Neuronal stem cell (in vitro differentiated cells): ENCODE results near the gene LHX4.

Experiments used
- DNase-seq: peaks from one replicate; pipeline ENCODE4 v3.0.0-alpha.2; 2013; ENCODE audit warnings: low spot score
- H2AFZ ChIP-seq: one replicate; pipeline ENCODE4 v1.6.1; 2013; ENCODE audit warnings: mild to moderate bottlenecking, low read length, inconsistent platforms
- H2AK5ac ChIP-seq: 2 replicates; pipeline ENCODE4 v1.6.1; 2013; ENCODE audit warnings: low read depth, mild to moderate bottlenecking, inconsistent platforms, low read length, moderate library complexity, mixed read lengths
- H2BK120ac ChIP-seq: 2 replicates; pipeline ENCODE4 v1.6.1; 2013; ENCODE audit warnings: low read depth, mild to moderate bottlenecking, inconsistent platforms, low read length, moderate library complexity, mixed read lengths
- H2BK12ac ChIP-seq: one replicate; pipeline ENCODE4 v1.6.1; 2013; ENCODE audit warnings: low read length, inconsistent platforms
- H2BK15ac ChIP-seq: 2 replicates; pipeline ENCODE4 v1.6.1; 2013; ENCODE audit warnings: mild to moderate bottlenecking, low read length, inconsistent platforms, mixed read lengths
- H2BK5ac ChIP-seq: one replicate; pipeline ENCODE4 v1.6.1; 2013; ENCODE audit warnings: inconsistent platforms, mild to moderate bottlenecking, low read length, moderate library complexity
- H3K14ac ChIP-seq: one replicate; pipeline ENCODE4 v1.6.1; 2013; ENCODE audit warnings: low read length, inconsistent platforms
- H3K18ac ChIP-seq: 2 replicates; pipeline ENCODE4 v1.6.1; 2013; ENCODE audit warnings: low read length, inconsistent platforms
- H3K23ac ChIP-seq: 2 replicates; pipeline ENCODE4 v1.6.1; 2013; ENCODE audit warnings: low read depth, mild to moderate bottlenecking, mixed read lengths, low read length, inconsistent platforms; ENCODE audit not compliant: poor library complexity
- H3K27ac ChIP-seq: replicated peaks from 3 replicates; pipeline ENCODE4 v1.5.1; 2013; ENCODE audit warnings: low read length, inconsistent platforms
- H3K27me3 ChIP-seq, 3 experiments: 2 replicates each; pipeline ENCODE4 v1.6.1; 2013; ENCODE audit warnings: low read length in 3 of 3, mild to moderate bottlenecking in 2 of 3, inconsistent platforms in 1 of 3, low read depth in 1 of 3, mixed read lengths in 1 of 3, moderate library complexity in 1 of 3; ENCODE audit not compliant: control insufficient read depth in 3 of 3, insufficient read depth in 3 of 3
- H3K36me3 ChIP-seq, 2 donors: replicated peaks in 1 of 2; 2 replicates each; pipeline ENCODE4 v1.6.1; 2013; ENCODE audit warnings: low read length in 2 of 2; ENCODE audit not compliant: control insufficient read depth in 2 of 2, insufficient read depth in 2 of 2
- H3K4ac ChIP-seq: 2 replicates; pipeline ENCODE4 v1.6.1; 2013; ENCODE audit warnings: inconsistent platforms, mild to moderate bottlenecking, low read length, moderate library complexity
- H3K4me1 ChIP-seq, 2 donors: 1 replicate in 1 of 2; 2 replicates in 1 of 2; pipeline ENCODE4 v1.6.1; 2013; ENCODE audit warnings: low read length in 2 of 2, low read depth in 1 of 2; ENCODE audit not compliant: control insufficient read depth in 2 of 2, insufficient read depth in 1 of 2
- H3K4me2 ChIP-seq: one replicate; pipeline ENCODE4 v1.6.1; 2013; ENCODE audit warnings: mild to moderate bottlenecking, low read length, inconsistent platforms; ENCODE audit not compliant: insufficient read depth, poor library complexity, severe bottlenecking
- H3K4me3 ChIP-seq, 2 donors: 2 replicates each; pipeline ENCODE4 v1.5.1; 2013; ENCODE audit warnings: low read length in 2 of 2, mild to moderate bottlenecking in 2 of 2, inconsistent platforms in 1 of 2, moderate library complexity in 1 of 2
- H3K79me1 ChIP-seq: one replicate; pipeline ENCODE4 v1.6.1; 2013; ENCODE audit warnings: low read depth, mild to moderate bottlenecking, inconsistent platforms, low read length, moderate library complexity
- H3K9ac ChIP-seq: one replicate; pipeline ENCODE4 v1.6.1; 2013; ENCODE audit warnings: mild to moderate bottlenecking, low read depth, low read length, inconsistent platforms; ENCODE audit not compliant: poor library complexity
- H3K9me3 ChIP-seq, 2 donors: replicated peaks in 1 of 2; 2 replicates each; pipeline versions ENCODE3 to v1.6.1; 2013; ENCODE audit warnings: low read length in 2 of 2, mild to moderate bottlenecking in 2 of 2, inconsistent platforms in 1 of 2, low read depth in 1 of 2, mixed read lengths in 1 of 2, moderate library complexity in 1 of 2; ENCODE audit not compliant: control insufficient read depth in 2 of 2, insufficient read depth in 1 of 2
- H4K8ac ChIP-seq: one replicate; pipeline ENCODE4 v1.6.1; 2013; ENCODE audit warnings: low read depth, mild to moderate bottlenecking, inconsistent platforms, low read length, moderate library complexity
- H4K91ac ChIP-seq: one replicate; pipeline ENCODE4 v1.6.1; 2013; ENCODE audit warnings: low read length, low read depth, mild to moderate bottlenecking, inconsistent platforms; ENCODE audit not compliant: poor library complexity
- WGBS, 2 donors: extraction: QIAGEN DNeasy Blood & Tissue Kit; methylation state at CpG; one replicate each; pipeline ENCODE4 v1.1.7; 2013; ENCODE audit warnings: missing lambda C conversion rate in 2 of 2, mixed read lengths in 1 of 2; ENCODE audit not compliant: insufficient read length in 2 of 2, insufficient replicate concordance in 1 of 2; ENCODE audit errors: extremely low coverage in 2 of 2; 5-methylcytosine and 5-hydroxymethylcytosine counted together

The LHX4 gene

DNA sequence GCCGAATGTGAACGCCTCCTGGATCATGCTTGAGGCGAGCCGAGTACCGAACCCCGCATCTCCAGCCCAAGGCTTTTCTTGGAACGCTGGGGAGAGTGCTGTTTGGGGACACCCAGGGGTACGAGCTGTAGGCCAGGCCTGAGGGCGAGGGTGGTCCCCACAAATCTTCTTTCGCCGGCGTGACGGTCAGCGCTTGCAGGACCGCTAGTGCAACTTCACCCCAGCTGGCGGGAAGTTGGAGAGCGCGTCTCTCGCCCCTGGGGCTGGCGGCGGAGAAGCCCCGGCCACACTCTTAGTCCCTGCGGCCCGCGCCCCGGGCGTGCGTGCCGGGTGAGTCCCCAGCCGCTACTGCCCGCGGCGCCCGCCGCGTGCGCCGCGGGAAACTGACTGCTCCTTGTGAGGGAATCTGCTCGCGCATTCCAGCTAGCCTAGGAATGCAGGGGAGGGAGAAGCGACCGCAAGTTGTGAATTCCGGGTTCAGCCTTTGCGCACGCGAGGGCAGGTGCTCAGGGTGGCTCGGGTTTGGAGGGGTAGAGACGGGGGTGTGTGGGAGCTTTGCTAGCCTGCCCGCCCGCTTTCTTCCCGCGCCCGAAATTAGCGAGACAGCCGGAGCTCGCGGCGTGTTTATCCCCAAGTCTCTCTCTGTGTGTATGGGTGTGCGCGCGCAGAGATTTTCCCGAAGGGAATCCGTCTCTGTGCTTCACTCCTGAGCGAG, 884 bp downstream of the LHX4 start:
- H3K36me3 ChIP-seq: no peaks in the 10 kb centered on the region

GRCh38 chr1:180231506-180231921, 1.4 kb downstream of the LHX4 start:
- Histone ChIP-seq H3K4ac (no peak overlapping the region), H3K36me3 (no peaks in the 10 kb centered on the region), H2BK5ac (no peak overlapping the region), H2BK120ac (no peak overlapping the region), H3K14ac (no peak overlapping the region), H3K9ac (no peak overlapping the region), H3K4me2 (peak overlapping the region; percentile 100), H3K4me1 (peaks cover 15 to 21% of the 10 kb centered on the region in 2 donors), H3K23ac (no peak overlapping the region), H2BK15ac (no peak overlapping the region), H3K27me3 (peaks cover 63 to 93% (median 81%) of the 10 kb centered on the region in 3 experiments), H3K9me3 (peaks cover 0 to 9% of the 10 kb centered on the region in 2 donors), H3K4me3 (peak overlapping the region; percentile 67 to 80), H4K91ac (no peak overlapping the region), H3K79me1 (no peaks in the 10 kb centered on the region), H4K8ac (no peak overlapping the region), H2AFZ (peak overlapping the region; percentile 99), H2BK12ac (no peak overlapping the region), H3K27ac (no peak overlapping the region), H3K18ac (no peak overlapping the region), H2AK5ac (no peak overlapping the region)
- DNase-seq: no peak
- WGBS, 2 donors: no CpG with 5 or more reads among the region's 37 CpGs

More for the DNA sequence above, 884 bp downstream of the LHX4 start:
- Histone ChIP-seq H3K14ac (no peak overlapping the region), H3K4me1 (peaks cover 13 to 21% of the 10 kb centered on the region in 2 donors), H3K23ac (peak overlapping the region; percentile 55), H2AK5ac (no peak overlapping the region), H4K8ac (no peak overlapping the region), H2BK5ac (no peak overlapping the region), H2BK15ac (no peak overlapping the region), H3K9me3 (peaks cover 0 to 9% of the 10 kb centered on the region in 2 donors), H3K4me2 (peak overlapping the region; percentile 100), H2BK12ac (no peak overlapping the region), H3K27ac (no peak overlapping the region), H3K27me3 (peaks cover 57 to 92% (median 75%) of the 10 kb centered on the region in 3 experiments), H3K9ac (peak overlapping the region; percentile 70), H2BK120ac (no peak overlapping the region), H3K4me3 (peak overlapping the region; percentile 67 to 80), H4K91ac (no peak overlapping the region), H3K4ac (peak overlapping the region; percentile 76), H3K79me1 (no peaks in the 10 kb centered on the region), H2AFZ (peak overlapping the region; percentile 99), H3K18ac (peak overlapping the region; percentile 44)
- no peak for DNase-seq
- WGBS, 2 donors: no CpG with 5 or more reads among the region's 65 CpGs

DNA sequence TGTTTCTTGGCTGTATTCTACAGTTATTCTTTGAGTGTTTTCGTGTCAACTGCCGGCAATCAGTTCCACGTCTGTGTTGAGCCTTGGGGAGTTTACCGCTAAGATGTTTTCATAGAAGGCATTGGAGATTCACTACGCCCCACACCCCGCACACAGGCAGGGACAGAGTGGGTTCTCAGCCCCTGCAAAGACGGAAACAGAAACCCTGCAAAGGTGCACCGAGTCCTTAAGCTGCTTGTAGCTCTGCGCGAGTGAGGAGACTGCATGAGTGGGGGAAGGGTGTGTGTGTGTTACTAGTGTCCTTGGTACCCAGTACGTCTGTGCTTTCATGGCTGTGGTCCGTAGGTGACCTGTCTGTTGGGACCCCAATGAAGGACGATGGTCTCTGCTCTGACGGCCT, 1.9 kb downstream of the LHX4 start:
- Histone ChIP-seq H3K9ac (no peak overlapping the region), H3K23ac (no peak overlapping the region), H3K4me3 (no peak overlapping the region), H3K18ac (peak overlapping the region; percentile 2), H3K36me3 (no peaks in the 10 kb centered on the region), H3K4me1 (peaks cover 17 to 21% of the 10 kb centered on the region in 2 donors), H2BK15ac (no peak overlapping the region), H3K27me3 (peaks cover 67 to 93% (median 83%) of the 10 kb centered on the region in 3 experiments), H2BK120ac (no peak overlapping the region), H4K91ac (no peak overlapping the region), H2AFZ (no peak overlapping the region), H2BK5ac (no peak overlapping the region), H3K9me3 (peaks cover 0 to 9% of the 10 kb centered on the region in 2 donors), H3K14ac (no peak overlapping the region), H3K27ac (no peak overlapping the region), H3K4ac (no peak overlapping the region), H4K8ac (no peak overlapping the region), H2AK5ac (peak overlapping the region; percentile 20), H3K79me1 (no peaks in the 10 kb centered on the region), H2BK12ac (no peak overlapping the region), H3K4me2 (peak overlapping the region; percentile 100)
- WGBS, 2 donors: no CpG with 5 or more reads among the region's 14 CpGs
- DNase-seq: no peak

DNA sequence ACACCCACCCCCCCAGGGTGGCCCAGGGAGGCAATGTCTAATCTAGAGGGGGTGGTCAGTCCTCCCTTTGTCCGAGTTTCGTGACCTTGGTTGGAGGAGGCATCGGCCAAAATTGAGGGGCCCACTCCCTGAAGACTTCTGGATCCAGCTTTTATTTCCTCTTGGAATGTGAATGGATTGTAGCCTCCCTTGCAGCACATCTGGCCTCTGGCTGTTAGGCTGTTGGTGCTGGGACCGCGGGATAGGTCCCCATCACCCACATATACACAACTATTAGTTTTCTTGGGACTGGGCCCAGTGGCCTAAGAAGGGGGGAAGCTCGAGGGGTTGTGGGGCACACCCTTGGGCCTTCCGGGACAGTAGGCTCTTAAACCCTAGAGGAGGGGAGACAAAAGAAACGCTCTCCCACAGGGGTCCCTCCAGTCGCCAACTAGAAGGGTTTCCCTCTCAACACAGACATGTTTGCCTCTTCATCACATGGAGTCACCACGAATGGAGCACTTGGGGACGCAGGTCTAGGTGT, 2.5 kb downstream of the LHX4 start:
- Histone ChIP-seq H3K4me2 (no peak overlapping the region), H3K4me1 (peaks cover 17 to 21% of the 10 kb centered on the region in 2 donors), H2BK120ac (no peak overlapping the region), H3K18ac (no peak overlapping the region), H3K9me3 (peaks cover 0 to 9% of the 10 kb centered on the region in 2 donors), H4K8ac (no peak overlapping the region), H2BK12ac (no peak overlapping the region), H2AFZ (no peak overlapping the region), H3K27ac (no peak overlapping the region), H2AK5ac (no peak overlapping the region), H3K36me3 (no peaks in the 10 kb centered on the region), H2BK15ac (no peak overlapping the region), H3K27me3 (peaks cover 73 to 93% (median 89%) of the 10 kb centered on the region in 3 experiments), H2BK5ac (no peak overlapping the region), H3K4me3 (no peak overlapping the region), H3K79me1 (no peaks in the 10 kb centered on the region), H3K14ac (no peak overlapping the region), H3K9ac (no peak overlapping the region), H4K91ac (no peak overlapping the region), H3K4ac (no peak overlapping the region), H3K23ac (no peak overlapping the region)
- DNase-seq: no peak
- WGBS, 2 donors: no CpG with 5 or more reads among the region's 11 CpGs
